Pulmonary artery endothelial cell (primary cell): ENCODE measurements around the gene LRRC9. TPM values are rescaled to one million over a fixed set of nuclear protein-coding genes. Genes with fewer than 3 reads are reported as not detected.

Source experiments
- DNase-seq: peaks from one replicate; pipeline ENCODE4 v3.0.0-alpha.2; 2011; ENCODE audit warnings: low read depth, low spot score
- total RNA-seq: library from RNA; depleted of rRNA; stranded (reverse); fragments of >200 nt; gene quantifications from 2 replicates; pipeline ENCODE4 v1.2.3, GENCODE V29; 2014

The LRRC9 gene
- total RNA-seq, 1 donor from 2014 or later, result not detected

DNA sequence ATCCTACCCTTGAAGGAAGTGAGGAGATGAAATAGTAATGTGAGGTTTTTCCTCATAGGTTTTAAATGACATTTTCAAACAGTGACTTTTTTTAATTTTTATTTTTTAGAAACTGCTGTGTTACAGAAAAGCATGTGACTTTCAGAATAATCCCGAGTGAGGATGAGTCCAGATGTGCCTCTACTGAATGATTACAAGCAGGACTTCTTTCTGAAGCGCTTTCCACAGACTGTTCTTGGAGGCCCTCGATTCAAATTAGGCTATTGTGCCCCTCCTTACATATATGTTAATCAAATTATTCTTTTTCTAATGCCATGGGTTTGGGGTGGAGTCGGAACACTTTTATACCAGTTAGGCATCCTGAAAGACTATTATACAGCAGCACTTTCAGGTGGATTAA lies 187.5 kb downstream of the LRRC9 start:
- DNase-seq, result no peak

DNA sequence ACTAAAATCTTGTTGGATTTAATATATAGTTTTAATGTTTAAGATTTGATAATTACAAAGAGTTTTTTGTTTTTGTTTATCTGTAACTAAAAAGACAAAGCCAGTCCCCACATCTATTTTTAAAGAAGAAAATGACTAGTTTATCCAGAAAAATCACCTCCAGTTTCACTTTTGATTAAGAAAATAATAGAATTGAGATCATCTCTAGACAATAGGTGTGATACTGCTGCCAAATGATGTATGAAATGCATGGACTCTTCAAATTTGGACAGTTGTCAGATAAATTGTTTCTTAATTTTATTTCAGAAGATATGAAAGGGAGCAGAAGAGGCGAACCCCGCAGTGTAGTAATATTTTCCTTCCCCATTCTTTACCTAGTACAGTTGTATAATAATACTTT lies 191.8 kb downstream of the LRRC9 start:
- no peak for DNase-seq

Other genes with a start within 250 kb of the LRRC9 start
- 0.78 and 1.5 TPM in 2 replicates for gene RTN1, start 49.4 kb upstream of the LRRC9 start, total RNA-seq
- 38.3 and 45.6 TPM in 2 replicates for gene PCNX4, start 171.8 kb downstream of the LRRC9 start, total RNA-seq
- 63.6 and 71.4 TPM in 2 replicates for gene DHRS7, start 245.3 kb downstream of the LRRC9 start, total RNA-seq